ENCODE measurements around the gene TMEM140.
A peak's percentile ranks its signal among the peaks of the same experiment; 100 is the strongest.
"Not testable (repeated sequence)": the region's sequence is repeated elsewhere in the genome, so short reads cannot be mapped to it uniquely, and the experiment has no call there.

TMEM140 gene

GRCh38 chr7:135124631-135125030 is 23.2 kb upstream of the TMEM140 start:
- H3K9ac ChIP-seq (ENCODE audit: low read depth in 1 of 2, low read length in 2 of 2); H3K9me3 ChIP-seq (ENCODE audit: control insufficient read depth in 2 of 2, low read length in 2 of 2); H3K4me1 ChIP-seq (ENCODE audit: control insufficient read depth in 2 of 2, insufficient read depth in 2 of 2, low read length in 2 of 2); H3K27ac ChIP-seq (ENCODE audit: low read depth in 2 of 2, low read length in 2 of 2); H3K27me3 ChIP-seq (ENCODE audit: control insufficient read depth in 2 of 2, insufficient read depth in 2 of 2, low read length in 2 of 2); H3K36me3 ChIP-seq (ENCODE audit: control insufficient read depth in 2 of 2, insufficient read depth in 2 of 2, low read length in 2 of 2); H3K4me3 ChIP-seq (ENCODE audit: low read length in 2 of 2): not testable (repeated sequence)

GRCh38 chr7:135128931-135129330 is 18.9 kb upstream of the TMEM140 start:
- Histone ChIP-seq H3K9ac (ENCODE audit: low read depth in 1 of 2, low read length in 2 of 2) (no peak overlapping the region), H3K27me3 (ENCODE audit: control insufficient read depth in 2 of 2, insufficient read depth in 2 of 2, low read length in 2 of 2) (no peaks in the 10 kb centered on the region), H3K4me3 (ENCODE audit: low read length in 2 of 2) (no peak overlapping the region), H3K9me3 (ENCODE audit: control insufficient read depth in 2 of 2, low read length in 2 of 2) (no peaks in the 10 kb centered on the region), H3K4me1 (ENCODE audit: control insufficient read depth in 2 of 2, insufficient read depth in 2 of 2, low read length in 2 of 2) (no peaks in the 10 kb centered on the region), H3K36me3 (ENCODE audit: control insufficient read depth in 2 of 2, insufficient read depth in 2 of 2, low read length in 2 of 2) (no peaks in the 10 kb centered on the region), H3K27ac (ENCODE audit: low read depth in 2 of 2, low read length in 2 of 2) (no peak overlapping the region)

GRCh38 chr7:135129579-135129978 is 18.3 kb upstream of the TMEM140 start:
- H3K27me3 ChIP-seq (ENCODE audit: control insufficient read depth in 2 of 2, insufficient read depth in 2 of 2, low read length in 2 of 2) = no peaks in the 10 kb centered on the region
- no peak overlapping the region for H3K4me3 ChIP-seq (ENCODE audit: low read length in 2 of 2)
- no peaks in the 10 kb centered on the region for H3K4me1 ChIP-seq (ENCODE audit: control insufficient read depth in 2 of 2, insufficient read depth in 2 of 2, low read length in 2 of 2)
- H3K27ac ChIP-seq (ENCODE audit: low read depth in 2 of 2, low read length in 2 of 2) = no peak overlapping the region
- H3K9me3 ChIP-seq (ENCODE audit: control insufficient read depth in 2 of 2, low read length in 2 of 2) = no peaks in the 10 kb centered on the region
- no peak overlapping the region for H3K9ac ChIP-seq (ENCODE audit: low read depth in 1 of 2, low read length in 2 of 2)
- no peaks in the 10 kb centered on the region for H3K36me3 ChIP-seq (ENCODE audit: control insufficient read depth in 2 of 2, insufficient read depth in 2 of 2, low read length in 2 of 2)

- H3K9me3 ChIP-seq (ENCODE audit: control insufficient read depth in 2 of 2, low read length in 2 of 2) = no peaks in the 10 kb centered on the region
- H3K4me1 ChIP-seq (ENCODE audit: control insufficient read depth in 2 of 2, insufficient read depth in 2 of 2, low read length in 2 of 2) = peaks cover 6 to 12% of the 10 kb centered on the region in 2 donors
- no peak overlapping the region for H3K4me3 ChIP-seq (ENCODE audit: low read length in 2 of 2)
- no peaks in the 10 kb centered on the region for H3K27me3 ChIP-seq (ENCODE audit: control insufficient read depth in 2 of 2, insufficient read depth in 2 of 2, low read length in 2 of 2)
- no peak overlapping the region for H3K27ac ChIP-seq (ENCODE audit: low read depth in 2 of 2, low read length in 2 of 2)
- H3K36me3 ChIP-seq (ENCODE audit: control insufficient read depth in 2 of 2, insufficient read depth in 2 of 2, low read length in 2 of 2) = no peaks in the 10 kb centered on the region
- no peak overlapping the region for H3K9ac ChIP-seq (ENCODE audit: low read depth in 1 of 2, low read length in 2 of 2)
These were observed 3.8 kb upstream of the TMEM140 start for GRCh38 chr7:135143885-135144668.

GRCh38 chr7:135147341-135147898 is 452 bp upstream of the TMEM140 start:
- Histone ChIP-seq H3K9ac (ENCODE audit: low read depth in 1 of 2, low read length in 2 of 2) (peak overlapping the region; percentile 82 to 86), H3K27me3 (ENCODE audit: control insufficient read depth in 2 of 2, insufficient read depth in 2 of 2, low read length in 2 of 2) (no peaks in the 10 kb centered on the region), H3K4me3 (ENCODE audit: low read length in 2 of 2) (peak overlapping the region; percentile 74 to 88), H3K36me3 (ENCODE audit: control insufficient read depth in 2 of 2, insufficient read depth in 2 of 2, low read length in 2 of 2) (peaks cover 0 to 4% of the 10 kb centered on the region in 2 donors), H3K27ac (ENCODE audit: low read depth in 2 of 2, low read length in 2 of 2) (peak overlapping the region; percentile 94), H3K9me3 (ENCODE audit: control insufficient read depth in 2 of 2, low read length in 2 of 2) (no peaks in the 10 kb centered on the region), H3K4me1 (ENCODE audit: control insufficient read depth in 2 of 2, insufficient read depth in 2 of 2, low read length in 2 of 2) (peaks cover 6 to 17% of the 10 kb centered on the region in 2 donors)

GRCh38 chr7:135150072-135150782 is 2.4 kb downstream of the TMEM140 start:
- H3K4me1 ChIP-seq (ENCODE audit: control insufficient read depth in 2 of 2, insufficient read depth in 2 of 2, low read length in 2 of 2) = peaks cover 6 to 17% of the 10 kb centered on the region in 2 donors
- H3K27ac ChIP-seq (ENCODE audit: low read depth in 2 of 2, low read length in 2 of 2) = peak overlapping the region; percentile 26 to 45
- H3K9me3 ChIP-seq (ENCODE audit: control insufficient read depth in 2 of 2, low read length in 2 of 2) = no peaks in the 10 kb centered on the region
- H3K36me3 ChIP-seq (ENCODE audit: control insufficient read depth in 2 of 2, insufficient read depth in 2 of 2, low read length in 2 of 2) = peaks cover 0 to 4% of the 10 kb centered on the region in 2 donors
- peak overlapping the region in 1 of 2 donors; percentile 88 for H3K4me3 ChIP-seq (ENCODE audit: low read length in 2 of 2)
- no peaks in the 10 kb centered on the region for H3K27me3 ChIP-seq (ENCODE audit: control insufficient read depth in 2 of 2, insufficient read depth in 2 of 2, low read length in 2 of 2)
- H3K9ac ChIP-seq (ENCODE audit: low read depth in 1 of 2, low read length in 2 of 2) = no peak overlapping the region

- H3K27me3 ChIP-seq (ENCODE audit: control insufficient read depth in 2 of 2, insufficient read depth in 2 of 2, low read length in 2 of 2) = no peaks in the 10 kb centered on the region
- H3K9ac ChIP-seq (ENCODE audit: low read depth in 1 of 2, low read length in 2 of 2) = no peak overlapping the region
- H3K9me3 ChIP-seq (ENCODE audit: control insufficient read depth in 2 of 2, low read length in 2 of 2) = no peaks in the 10 kb centered on the region
- H3K4me1 ChIP-seq (ENCODE audit: control insufficient read depth in 2 of 2, insufficient read depth in 2 of 2, low read length in 2 of 2) = peaks cover 6 to 17% of the 10 kb centered on the region in 2 donors
- H3K36me3 ChIP-seq (ENCODE audit: control insufficient read depth in 2 of 2, insufficient read depth in 2 of 2, low read length in 2 of 2) = peaks cover 0 to 4% of the 10 kb centered on the region in 2 donors
- H3K4me3 ChIP-seq (ENCODE audit: low read length in 2 of 2) = peak overlapping the region in 1 of 2 donors; percentile 88
- H3K27ac ChIP-seq (ENCODE audit: low read depth in 2 of 2, low read length in 2 of 2) = peak overlapping the region; percentile 9 to 45
These were observed 3.3 kb downstream of the TMEM140 start for GRCh38 chr7:135151132-135151531.

GRCh38 chr7:135151533-135151932 is 3.7 kb downstream of the TMEM140 start:
- Histone ChIP-seq H3K4me1 (ENCODE audit: control insufficient read depth in 2 of 2, insufficient read depth in 2 of 2, low read length in 2 of 2) (peaks cover 6 to 17% of the 10 kb centered on the region in 2 donors), H3K27ac (ENCODE audit: low read depth in 2 of 2, low read length in 2 of 2) (peak overlapping the region; percentile 9 to 45), H3K9ac (ENCODE audit: low read depth in 1 of 2, low read length in 2 of 2) (no peak overlapping the region), H3K36me3 (ENCODE audit: control insufficient read depth in 2 of 2, insufficient read depth in 2 of 2, low read length in 2 of 2) (peaks cover 0 to 4% of the 10 kb centered on the region in 2 donors), H3K4me3 (ENCODE audit: low read length in 2 of 2) (no peak overlapping the region), H3K9me3 (ENCODE audit: control insufficient read depth in 2 of 2, low read length in 2 of 2) (no peaks in the 10 kb centered on the region), H3K27me3 (ENCODE audit: control insufficient read depth in 2 of 2, insufficient read depth in 2 of 2, low read length in 2 of 2) (no peaks in the 10 kb centered on the region)

GRCh38 chr7:135152442-135152841 is 4.6 kb downstream of the TMEM140 start:
- no peak overlapping the region for H3K4me3 ChIP-seq (ENCODE audit: low read length in 2 of 2)
- no peaks in the 10 kb centered on the region for H3K27me3 ChIP-seq (ENCODE audit: control insufficient read depth in 2 of 2, insufficient read depth in 2 of 2, low read length in 2 of 2)
- H3K27ac ChIP-seq (ENCODE audit: low read depth in 2 of 2, low read length in 2 of 2) = no peak overlapping the region
- H3K4me1 ChIP-seq (ENCODE audit: control insufficient read depth in 2 of 2, insufficient read depth in 2 of 2, low read length in 2 of 2) = peaks cover 4 to 11% of the 10 kb centered on the region in 2 donors
- peaks cover 0 to 4% of the 10 kb centered on the region in 2 donors for H3K36me3 ChIP-seq (ENCODE audit: control insufficient read depth in 2 of 2, insufficient read depth in 2 of 2, low read length in 2 of 2)
- no peaks in the 10 kb centered on the region for H3K9me3 ChIP-seq (ENCODE audit: control insufficient read depth in 2 of 2, low read length in 2 of 2)
- H3K9ac ChIP-seq (ENCODE audit: low read depth in 1 of 2, low read length in 2 of 2) = no peak overlapping the region

GRCh38 chr7:135154734-135155133 is 6.9 kb downstream of the TMEM140 start:
- no peaks in the 10 kb centered on the region for H3K9me3 ChIP-seq (ENCODE audit: control insufficient read depth in 2 of 2, low read length in 2 of 2)
- H3K4me3 ChIP-seq (ENCODE audit: low read length in 2 of 2) = no peak overlapping the region
- H3K9ac ChIP-seq (ENCODE audit: low read depth in 1 of 2, low read length in 2 of 2) = no peak overlapping the region
- H3K36me3 ChIP-seq (ENCODE audit: control insufficient read depth in 2 of 2, insufficient read depth in 2 of 2, low read length in 2 of 2) = peaks cover 0 to 7% of the 10 kb centered on the region in 2 donors
- no peak overlapping the region for H3K27ac ChIP-seq (ENCODE audit: low read depth in 2 of 2, low read length in 2 of 2)
- H3K4me1 ChIP-seq (ENCODE audit: control insufficient read depth in 2 of 2, insufficient read depth in 2 of 2, low read length in 2 of 2) = peaks cover 4 to 8% of the 10 kb centered on the region in 2 donors
- no peaks in the 10 kb centered on the region for H3K27me3 ChIP-seq (ENCODE audit: control insufficient read depth in 2 of 2, insufficient read depth in 2 of 2, low read length in 2 of 2)
